GM23248 (cell line): Measurements from ENCODE around the gene SPNS1.

Experiments
- EZH2 ChIP-seq: fragments of 200-600 bp; sonication (generic); IDR thresholded peaks from 2 replicates; pipeline ENCODE4 v1.6.1; 2018; ENCODE audit warnings: antibody characterized with exemption, mild to moderate bottlenecking; ENCODE audit not compliant: insufficient read depth, poor library complexity, severe bottlenecking
- EZH2phosphoT487 ChIP-seq: fragments of 200-600 bp; sonication (generic); IDR thresholded peaks from 2 replicates; pipeline ENCODE4 v1.6.1; 2018; ENCODE audit warnings: antibody characterized with exemption, moderate library complexity, mild to moderate bottlenecking, low read depth; ENCODE audit not compliant: insufficient read depth

DNA sequence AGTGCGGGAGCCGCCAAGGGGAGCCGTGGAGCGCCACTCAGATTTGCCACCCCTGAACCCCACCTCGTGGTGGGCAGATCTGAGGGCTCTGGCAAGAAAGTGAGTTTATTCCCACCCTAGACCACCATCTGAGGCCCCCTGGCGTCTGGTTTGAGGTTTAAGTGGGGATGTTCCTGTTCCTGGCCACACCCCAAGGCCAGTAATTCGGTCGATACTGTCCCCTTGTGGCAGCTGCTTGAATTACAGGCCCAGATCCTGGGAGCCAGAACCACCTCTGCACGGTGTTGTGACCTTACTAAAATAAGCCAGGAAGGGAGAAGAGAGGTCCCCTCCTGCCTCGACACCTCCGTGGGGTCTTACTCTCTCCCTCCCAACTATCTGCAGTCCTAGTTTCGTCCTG, 6.9 kb downstream of the SPNS1 start:
- TF ChIP-seq EZH2 (no peak), EZH2phosphoT487 (no peak)
